ENCODE measurements around the gene ULBP2.
"Not testable (repeated sequence)": the region's sequence is repeated elsewhere in the genome, so short reads cannot be mapped to it uniquely, and the experiment has no call there.

ULBP2 gene

DNA sequence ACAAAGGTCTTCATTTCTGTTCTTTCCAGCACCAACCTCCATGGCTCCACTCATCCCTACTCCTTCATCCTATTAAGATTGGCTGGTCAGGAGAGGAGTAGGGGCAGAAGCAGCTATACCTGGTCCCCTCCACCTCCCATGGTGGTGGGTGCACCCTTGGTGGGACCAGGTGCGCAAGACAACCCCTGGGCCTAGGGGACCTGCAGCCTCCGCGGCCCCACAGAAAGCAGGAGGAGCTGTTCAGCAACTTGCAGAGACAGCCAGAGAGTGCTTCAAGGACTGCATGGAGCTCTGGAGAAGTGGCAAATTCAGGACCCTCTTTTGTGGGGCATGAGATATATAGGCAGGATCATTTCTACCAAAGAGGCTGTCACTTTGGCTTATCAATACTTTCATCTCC is 9.8 kb downstream of the ULBP2 start:
- DNase-seq, result no peak

DNA sequence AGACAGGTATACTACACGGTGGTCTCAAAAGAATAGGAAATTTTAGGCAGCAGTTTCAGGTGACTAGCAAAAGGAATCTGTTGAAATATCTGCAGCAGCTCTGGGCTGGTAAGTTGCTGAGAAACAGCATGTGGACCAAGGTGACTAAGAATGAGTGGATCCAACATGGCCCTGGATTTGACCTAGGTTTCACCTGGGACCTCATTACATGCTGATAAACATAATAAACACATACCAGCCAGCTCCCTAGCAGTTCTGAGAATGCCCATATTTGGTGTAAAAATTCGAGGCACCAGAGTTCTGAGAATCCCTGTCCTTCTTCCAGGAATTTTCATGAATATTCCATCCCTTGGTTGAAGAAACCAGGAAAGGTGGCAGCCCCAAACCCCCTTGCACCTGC is 11.6 kb downstream of the ULBP2 start:
- DNase-seq, result not testable (repeated sequence)

DNA sequence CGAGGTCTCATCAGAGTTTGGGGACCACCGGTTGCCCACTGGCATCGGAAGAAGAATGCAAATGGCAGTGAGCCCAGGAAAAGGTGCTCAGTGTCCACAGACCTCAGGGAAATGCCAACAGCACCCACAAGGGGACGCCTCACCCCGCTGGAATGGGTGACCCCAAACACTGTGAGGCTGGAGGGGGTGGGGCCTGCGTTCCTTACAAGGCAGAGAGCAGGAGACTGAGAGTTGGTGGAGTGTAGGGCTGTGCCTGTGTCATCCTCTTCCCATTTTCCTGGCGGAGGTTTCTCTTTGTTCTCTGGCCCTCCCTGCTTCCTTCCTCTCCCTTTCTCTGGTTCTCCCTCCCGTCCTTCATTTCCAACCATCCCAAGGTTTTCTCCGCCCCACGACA is 12.1 kb downstream of the ULBP2 start:
- not testable (repeated sequence) for DNase-seq

DNA sequence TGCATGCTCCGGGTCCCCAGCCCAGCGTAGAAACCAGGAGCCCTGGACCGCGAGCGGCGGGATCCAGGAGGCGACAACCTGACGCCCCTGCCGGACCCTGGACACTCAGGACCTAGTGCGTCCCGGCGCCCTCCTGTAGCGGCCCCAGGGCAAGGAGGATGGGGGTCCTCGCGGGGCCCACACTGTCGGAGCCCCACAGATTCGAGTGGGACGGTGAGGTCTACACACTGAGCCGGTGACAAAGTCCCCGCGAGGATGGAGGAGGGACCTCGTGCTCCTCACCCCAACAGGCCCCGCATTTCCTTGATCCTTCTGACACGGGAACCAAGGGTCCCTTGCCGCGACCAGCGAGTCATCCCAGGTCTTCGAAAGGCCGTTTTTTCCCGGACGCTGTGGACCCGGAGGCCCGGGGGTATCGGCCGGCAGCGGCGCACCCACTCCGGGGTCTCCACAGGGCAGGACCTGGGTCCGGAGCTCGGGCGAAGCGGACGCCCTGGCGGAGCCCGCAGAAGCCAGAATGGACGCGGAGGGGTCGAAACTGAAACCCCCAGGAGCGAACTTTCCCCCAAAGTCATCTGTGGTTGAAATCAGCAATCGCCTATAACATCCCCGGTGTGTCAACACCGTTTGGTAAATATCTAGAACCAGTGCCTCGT is 12.6 kb downstream of the ULBP2 start:
- not testable (repeated sequence) for DNase-seq

DNA sequence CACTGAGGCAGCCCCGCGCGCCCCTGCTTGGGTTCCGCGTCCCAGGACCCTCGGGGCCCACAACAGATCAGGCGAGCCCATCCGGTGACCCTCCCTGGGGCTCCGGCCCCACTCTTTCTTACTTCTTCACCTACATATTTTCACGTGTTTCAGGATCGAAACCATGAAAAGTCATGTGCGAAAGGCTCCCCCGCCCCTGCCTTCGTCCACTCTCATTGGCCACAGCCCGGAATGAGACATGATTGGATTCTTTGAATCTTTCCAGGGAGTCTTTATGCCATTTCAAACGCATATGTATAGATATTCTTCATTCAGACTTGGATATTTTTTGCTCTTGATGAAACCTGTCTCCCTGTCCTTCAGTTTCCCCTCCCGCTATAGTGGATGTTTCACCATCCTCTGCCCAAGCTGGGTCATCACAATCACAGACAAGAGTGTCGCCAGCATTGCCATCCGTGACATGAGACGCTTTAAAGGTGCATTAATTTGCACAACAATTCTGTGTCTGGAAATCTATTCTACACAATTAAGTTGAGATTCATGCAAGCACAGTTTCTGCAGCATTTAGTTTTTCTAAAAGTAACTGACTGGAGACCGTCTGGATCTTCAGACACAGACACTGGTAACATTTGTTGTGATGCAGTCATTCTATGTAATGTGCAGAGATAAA is 13.3 kb downstream of the ULBP2 start:
- DNase-seq, result not testable (repeated sequence)

DNA sequence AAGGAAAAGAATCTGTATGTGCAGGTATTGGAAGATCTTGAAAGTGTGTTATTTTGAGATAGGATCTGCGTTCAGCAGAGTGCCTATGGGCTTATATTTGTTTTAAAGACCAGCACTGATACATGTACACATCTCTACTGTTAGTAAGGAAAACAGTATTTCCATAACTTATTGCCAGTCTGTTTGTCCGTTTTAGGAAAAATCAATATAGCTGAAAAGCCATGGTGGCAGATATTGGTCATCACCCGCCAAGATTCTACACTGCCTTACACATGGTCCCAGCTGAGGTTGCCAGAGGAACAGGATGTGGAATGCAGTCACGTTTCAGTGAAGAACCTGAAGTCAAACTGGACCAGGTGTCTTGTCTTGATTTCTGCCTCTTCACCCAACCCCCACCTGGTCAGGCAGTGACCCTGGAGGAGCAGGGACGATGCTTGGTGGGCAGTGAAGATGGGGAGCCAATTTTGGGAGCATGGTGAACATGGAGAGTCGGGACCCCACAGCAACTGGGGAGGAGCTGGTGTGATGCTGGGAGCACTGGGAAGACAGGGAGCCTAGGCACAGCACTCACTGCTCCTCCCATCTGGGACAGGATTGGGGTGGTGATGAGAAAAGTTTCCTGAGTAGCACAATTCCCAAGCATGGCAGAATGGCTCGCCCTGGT is 14.0 kb downstream of the ULBP2 start:
- DNase-seq, result not testable (repeated sequence)

DNA sequence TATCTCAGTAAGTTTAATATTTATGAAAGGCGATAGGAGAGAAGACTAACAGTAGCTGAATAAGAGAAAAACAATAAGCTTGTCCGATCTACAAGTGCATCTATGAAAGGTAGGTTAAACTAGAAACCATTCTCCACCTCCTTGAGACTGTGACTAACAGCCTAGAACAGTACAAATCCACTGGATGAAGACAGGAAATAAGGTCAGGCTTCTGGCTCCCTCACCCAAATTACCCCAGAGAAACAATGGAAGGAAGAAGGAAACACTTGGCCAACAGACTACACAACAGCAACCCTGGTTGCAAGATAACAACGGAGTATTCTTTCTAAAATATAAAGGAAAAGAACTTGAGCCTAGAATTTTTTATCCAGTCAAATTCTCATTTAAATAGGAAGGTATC is 16.3 kb downstream of the ULBP2 start:
- not testable (repeated sequence) for DNase-seq

DNA sequence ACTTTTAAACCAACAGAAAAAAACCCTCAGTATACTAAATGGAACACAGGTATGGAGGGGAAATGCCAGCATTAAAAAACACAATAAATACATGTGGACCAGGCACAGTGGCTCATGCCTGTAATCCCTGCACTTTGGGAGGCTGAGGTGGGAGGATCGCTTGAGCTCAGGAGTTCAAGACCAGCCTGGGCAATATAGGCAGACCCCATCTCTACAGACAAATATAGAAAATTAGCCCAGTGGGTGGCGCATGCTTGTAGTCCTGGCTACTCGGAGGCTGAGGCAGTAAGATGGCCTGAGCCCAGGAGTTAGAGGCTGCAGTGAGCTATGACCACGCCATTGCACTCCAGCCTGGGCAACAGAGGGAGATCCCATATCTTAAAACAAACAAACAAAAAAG is 18.0 kb downstream of the ULBP2 start:
- not testable (repeated sequence) for DNase-seq

DNA sequence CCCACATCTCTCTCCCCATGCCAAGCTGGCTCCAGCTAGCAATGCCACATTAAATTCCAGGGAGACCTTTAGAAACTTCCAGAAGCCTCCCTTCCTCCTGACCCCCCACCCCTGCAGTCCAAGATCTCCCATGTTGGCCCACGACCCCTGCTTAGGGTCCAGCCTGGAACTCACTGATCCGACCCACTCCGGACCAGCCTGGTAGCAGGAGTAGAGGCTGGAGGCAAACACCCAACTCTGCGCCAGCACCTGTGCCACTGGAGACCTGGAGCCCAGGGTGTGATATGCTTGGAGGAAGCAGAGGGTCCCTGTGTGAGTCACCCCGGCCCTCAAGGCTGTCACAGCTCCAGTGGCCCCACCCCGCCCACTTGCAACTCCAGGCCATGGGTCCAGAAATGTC is 18.7 kb downstream of the ULBP2 start:
- no peak for DNase-seq

DNA sequence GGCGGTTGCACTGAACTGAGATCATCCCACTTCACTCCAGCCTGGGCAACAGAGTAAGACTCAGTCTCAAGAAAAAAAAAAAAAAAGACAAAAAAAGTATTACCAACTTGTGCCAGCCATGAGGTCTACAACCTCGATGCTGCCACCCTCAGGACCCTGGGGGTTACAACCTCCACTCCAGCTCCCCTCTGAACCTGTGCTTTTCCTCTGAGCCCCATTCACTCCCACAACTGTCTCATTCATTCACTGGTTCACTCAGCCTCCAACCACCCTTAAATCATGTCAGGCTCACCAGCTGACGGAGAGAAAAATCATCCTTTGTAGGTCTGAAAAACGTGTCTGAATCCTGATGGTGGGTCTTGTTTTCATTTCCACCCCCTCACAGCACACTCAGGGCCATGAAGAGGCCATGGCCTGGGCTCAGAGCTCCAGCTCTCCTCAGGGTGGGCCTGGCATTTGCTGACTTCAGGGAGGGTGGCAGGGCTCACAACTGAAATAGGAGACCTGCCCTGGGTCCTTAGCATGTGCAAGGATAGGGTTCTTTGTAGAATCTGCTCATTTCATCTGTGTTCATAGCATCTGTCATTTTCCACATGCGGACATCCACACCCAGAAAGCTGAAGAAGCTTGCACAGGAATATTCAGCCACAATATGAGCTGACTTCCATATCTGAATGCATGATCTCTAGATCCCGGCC is 20.1 kb downstream of the ULBP2 start:
- DNase-seq, result peak; percentile 30

DNA sequence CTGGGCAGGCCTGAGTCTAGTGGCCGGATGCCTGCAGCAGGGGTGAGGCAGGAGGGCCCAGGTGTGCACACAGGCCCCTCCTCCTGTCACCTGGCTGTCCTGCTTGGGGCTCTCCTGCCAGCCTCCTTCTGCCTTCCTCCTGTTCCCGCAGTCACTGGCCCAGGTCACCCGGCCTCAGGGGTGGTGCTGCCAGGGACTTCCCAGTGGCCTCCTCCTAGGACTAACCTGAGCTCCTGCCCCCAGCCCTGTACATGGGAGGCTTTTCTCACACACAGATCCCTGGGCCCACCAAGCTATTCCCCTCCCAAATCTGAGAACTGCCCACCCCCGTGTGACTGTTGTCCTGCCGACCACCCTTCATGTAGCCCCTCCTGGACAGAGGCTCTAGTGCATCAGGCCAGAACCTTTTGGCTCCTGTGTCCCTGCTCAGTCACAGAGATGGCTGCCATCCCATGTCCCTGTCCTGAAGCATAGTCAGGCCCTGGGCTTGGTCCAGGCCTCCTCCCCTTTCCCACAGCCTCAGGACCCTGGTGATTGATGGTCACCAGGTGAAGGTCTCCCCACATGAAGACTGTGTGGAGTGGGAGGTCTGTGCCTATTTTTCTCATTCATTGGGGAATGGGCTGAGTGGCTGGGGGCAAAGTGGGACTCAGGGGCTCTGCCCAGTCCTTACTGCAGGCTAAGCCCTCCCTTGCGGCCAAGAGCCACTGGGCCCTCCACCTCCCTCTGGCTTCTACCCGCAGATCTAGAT is 20.8 kb downstream of the ULBP2 start:
- DNase-seq, result no peak

DNA sequence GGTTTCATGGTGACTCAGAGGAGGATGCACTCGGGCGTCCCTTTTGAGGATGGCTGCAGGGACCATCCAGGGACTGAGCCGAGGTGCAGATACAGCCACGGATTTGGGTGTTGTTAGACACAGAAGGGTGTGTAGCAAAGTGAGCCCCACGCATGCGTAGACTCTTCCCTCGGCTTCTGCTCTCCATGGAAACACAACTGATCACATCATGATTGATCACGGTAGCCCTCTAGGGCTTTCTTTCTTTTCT is 21.3 kb downstream of the ULBP2 start:
- DNase-seq, result peak; percentile 81

DNA sequence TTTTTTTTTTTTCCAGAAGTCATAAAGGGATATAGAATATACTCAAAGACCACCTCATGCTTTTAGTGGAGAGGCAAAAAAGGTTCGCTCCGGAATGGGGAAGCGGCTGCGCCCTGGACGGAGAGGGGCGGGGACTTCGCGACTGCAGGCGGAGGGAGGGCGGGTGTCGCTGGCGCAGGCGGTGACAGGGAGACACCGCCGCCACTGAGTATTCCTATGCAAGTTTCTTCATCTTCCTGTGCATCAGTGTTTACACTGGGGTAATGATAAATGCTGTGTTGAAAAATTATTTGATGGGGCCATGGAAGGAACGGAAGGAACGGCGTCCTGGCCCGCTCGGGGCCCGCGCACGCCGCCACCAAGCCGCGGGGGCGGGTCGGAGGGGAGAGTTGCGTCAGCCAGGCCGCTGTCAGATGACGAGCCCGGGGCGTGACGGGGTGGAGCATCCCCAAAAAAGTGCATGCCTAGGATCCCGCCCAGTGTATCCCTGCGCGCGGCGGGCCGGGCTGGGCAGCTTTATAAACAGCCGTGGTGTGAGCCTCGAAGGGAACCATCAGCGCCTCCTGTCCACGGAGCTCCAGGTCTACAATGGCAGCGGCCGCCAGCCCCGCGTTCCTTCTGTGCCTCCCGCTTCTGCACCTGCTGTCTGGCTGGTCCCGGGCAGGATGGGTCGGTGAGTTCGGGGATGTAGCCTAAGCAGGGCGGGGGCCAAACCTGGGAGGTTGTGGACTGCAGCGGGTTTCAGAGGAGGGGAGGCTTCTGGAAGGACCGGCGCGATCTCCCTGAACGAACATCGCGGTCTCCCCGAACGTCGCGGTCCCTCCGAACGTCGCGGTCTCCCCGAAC is 21.9 kb downstream of the ULBP2 start, which contains the start of gene ULBP1:
Gene ULBP1, plus strand, starts transcription at position 482 of the 846 bp plus-strand sequence. Its CDS starts 107 bp downstream, at position 589.
- peak; percentile 96 for DNase-seq

DNA sequence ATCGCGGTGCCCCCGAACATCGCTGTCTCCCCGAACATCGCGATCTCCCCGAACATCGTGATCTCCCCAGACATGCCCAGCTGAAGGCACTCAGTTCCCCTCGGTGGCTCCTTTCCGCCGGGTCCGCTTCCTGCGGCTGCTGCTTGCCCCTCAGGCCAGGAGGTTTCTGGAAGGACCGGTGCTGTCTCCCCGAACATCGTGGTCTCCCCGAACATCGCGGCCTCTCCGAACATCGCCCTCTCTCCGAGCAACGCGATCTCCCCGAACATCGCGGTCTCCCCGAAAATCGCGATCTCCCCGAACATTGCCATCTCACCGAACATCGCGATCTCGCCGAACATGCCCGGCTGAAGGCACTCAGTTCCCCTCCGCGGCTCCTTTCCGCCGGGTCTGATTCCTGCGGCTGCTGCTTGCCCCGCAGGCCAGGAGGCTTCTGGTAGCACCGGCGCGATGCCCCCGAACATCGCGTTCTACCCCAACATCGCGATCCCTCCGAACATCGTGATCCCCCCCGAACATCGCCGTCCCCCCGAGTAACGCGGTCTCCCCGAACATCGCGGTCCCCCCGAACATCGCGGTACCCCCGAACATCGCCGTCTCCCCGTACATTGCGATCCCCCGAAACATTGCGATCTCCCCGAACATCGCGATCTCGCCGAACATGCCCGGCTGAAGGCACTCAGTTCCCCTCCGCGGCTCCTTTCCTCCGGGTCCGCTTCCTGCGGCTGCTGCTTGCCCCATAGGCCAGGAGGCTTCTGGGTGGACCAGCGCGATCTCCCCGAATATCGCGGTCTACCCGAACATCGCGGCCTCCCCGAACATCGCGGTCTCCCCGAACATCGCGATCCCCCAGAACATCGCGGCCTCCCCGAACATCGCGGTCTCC is 22.7 kb downstream of the ULBP2 start:
- peak; percentile 30 for DNase-seq

DNA sequence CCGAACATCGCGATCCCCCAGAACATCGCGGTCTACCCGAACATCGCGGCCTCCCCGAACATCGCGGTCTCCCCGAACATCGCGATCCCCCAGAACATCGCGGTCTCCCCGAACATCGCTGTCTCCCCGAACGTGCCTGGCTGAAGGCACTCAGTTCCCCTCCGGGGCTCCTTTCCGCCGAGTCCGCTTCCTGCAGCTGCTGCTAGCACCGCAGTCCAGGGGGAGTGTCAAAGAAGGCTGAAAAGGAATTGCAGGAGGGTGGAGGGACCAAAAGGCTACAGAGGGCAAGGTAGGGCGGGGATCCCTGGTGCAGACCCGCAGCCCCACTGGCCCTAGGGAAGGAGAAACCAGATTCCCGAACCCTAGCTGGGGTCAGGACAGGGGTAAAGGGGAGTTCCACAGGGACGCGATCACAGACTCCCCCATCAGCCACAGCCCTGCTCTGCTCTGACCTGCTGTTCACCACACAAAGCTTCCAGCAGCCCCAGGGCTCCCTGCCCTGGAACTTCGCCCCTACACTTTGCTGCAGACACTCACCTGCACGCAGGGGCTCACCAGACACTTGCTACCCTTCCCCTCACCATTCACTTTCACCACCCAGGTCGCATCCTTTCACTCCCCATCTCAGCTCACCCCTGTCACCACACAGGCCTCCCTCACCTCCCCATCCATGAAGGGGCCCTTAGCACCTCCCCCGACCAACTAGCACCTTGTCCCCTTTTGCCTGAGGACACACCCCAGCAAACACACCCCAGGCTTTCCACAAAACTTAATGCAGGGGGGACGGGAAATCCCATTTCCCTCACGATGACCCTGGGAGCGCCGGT is 23.6 kb downstream of the ULBP2 start:
- DNase-seq, result no peak

DNA sequence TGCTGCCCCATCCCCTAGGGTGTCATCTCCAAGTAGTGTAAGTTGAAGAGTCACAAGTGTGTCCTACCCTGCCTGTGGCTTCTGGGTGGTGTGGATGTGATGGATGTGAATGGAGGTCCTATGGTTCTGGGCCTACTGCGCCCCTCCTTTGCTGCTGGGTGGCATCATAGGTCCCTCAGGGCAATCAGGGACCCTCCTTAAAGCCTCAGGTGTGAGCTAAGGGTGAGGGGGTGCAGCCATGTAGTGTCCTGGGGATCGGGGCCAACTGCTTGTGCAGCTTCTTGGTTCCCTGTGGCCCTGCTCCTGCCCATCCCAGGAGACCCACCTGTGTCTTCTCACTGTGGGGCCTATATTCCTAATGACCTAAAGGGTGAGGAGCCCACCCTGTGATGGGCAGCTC is 24.5 kb downstream of the ULBP2 start:
- not testable (repeated sequence) for DNase-seq

DNA sequence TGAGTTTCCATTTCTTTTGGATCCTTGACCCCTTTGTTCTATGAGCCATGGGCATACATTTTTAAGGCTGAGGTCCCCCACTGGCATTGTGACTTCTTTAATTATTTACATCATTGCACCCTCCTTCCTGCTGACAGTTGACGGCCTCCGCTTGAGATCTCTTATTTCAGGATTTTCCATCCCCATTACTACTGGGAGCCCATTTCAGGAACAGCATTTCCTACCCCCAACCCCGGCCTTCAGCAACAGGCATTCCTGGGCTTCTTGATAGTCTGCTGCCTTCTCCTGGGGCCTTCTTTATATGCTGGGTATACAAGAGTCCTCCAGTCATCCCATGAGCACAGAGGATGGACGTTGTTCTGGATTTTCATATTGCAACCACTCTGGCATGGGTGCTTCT is 25.8 kb downstream of the ULBP2 start:
- DNase-seq, result no peak

DNA sequence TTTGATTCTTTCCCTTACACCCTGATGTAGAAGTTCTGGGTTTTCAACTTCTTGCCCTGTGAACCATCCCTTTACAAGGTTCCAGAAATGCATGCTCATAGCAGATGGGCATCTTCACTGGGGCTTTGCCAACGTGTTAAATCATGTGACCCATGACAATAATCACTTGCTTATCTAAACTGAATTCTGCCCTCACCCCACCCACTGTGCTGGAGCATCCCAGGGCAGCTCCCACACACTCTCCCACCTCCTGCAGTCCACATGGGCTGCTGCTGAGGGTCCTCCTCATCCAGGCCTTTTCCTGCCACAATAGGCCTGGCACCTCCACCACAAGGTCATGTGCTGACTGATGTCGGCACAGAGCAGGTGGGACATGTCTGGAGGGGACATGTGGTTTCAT is 26.2 kb downstream of the ULBP2 start:
- DNase-seq, result not testable (repeated sequence)

DNA sequence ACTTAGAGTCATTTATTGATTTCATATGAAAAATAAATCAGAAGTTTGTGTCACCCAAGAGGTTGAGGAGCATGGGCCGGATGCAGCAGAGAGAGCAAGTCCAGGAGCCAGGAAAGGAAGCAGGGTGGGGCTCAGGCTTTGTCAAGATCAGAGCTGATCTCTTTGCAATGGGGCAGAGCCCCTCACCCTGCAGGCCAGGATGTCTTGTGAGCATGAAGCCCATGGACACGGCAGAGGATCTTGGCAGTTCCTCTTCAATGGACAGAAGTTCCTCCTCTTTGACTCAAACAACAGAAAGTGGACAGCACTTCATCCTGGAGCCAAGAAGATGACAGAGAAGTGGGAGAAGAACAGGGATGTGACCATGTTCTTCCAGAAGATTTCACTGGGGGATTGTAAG is 27.1 kb downstream of the ULBP2 start:
- not testable (repeated sequence) for DNase-seq

DNA sequence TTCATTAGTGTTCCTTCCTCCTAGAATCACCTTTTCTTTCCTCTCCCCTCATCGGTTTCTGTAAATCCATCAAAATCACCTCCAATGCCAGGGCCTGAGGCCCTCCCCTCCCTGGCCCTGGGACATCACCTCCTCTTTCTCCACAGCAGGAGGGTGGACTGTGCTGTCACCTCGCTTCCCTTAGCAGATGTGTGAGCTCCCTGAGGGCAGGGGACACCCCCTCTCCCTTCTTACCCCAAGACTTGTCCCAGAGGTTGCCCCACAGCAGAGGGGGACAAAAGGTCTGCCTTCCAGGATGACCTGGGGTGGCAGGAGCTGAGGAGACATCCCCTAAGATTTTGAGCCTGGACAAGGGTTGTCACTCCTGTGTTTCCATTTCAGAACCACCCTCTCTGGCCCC is 27.8 kb downstream of the ULBP2 start:
- DNase-seq, result no peak
